Hematopoietic multipotent progenitor cell treated with erythropoietin and hydrocortisone succinate and interleukin-3 and kit ligand, for 17 days (in vitro differentiated cells): Measurements from ENCODE around the gene BCL3.

Experiments
- DNase-seq: peaks from one replicate; pipeline ENCODE4 v3.0.0-alpha.2; 2015; ENCODE audit warnings: low spot score

Gene BCL3

DNA sequence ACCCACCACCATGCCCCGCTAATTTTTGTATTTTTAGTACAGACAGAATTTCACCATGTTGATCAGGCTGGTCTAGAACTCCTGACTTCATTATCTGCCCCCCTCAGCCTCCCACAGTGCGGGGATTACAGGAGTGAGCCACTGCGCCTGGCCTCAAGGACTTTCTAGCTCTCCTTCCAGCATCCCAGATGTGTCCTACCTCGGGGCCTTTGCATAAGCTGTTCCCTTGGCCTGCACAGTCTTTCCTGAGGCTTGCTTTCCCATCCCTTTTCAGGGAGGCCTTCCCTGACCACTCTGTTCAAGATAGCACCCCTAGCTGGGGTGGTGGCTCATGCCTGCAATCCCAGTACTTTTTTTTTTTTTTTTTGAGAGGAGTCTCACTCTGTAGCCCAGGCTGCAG lies 46.1 kb downstream of the BCL3 start:
- DNase-seq: no peak

- no peak for DNase-seq
These were observed 47.0 kb downstream of the BCL3 start for GRCh38 chr19:44795398-44795987.

- DNase-seq: no peak
These were observed 48.2 kb downstream of the BCL3 start for GRCh38 chr19:44796701-44797115.

DNA sequence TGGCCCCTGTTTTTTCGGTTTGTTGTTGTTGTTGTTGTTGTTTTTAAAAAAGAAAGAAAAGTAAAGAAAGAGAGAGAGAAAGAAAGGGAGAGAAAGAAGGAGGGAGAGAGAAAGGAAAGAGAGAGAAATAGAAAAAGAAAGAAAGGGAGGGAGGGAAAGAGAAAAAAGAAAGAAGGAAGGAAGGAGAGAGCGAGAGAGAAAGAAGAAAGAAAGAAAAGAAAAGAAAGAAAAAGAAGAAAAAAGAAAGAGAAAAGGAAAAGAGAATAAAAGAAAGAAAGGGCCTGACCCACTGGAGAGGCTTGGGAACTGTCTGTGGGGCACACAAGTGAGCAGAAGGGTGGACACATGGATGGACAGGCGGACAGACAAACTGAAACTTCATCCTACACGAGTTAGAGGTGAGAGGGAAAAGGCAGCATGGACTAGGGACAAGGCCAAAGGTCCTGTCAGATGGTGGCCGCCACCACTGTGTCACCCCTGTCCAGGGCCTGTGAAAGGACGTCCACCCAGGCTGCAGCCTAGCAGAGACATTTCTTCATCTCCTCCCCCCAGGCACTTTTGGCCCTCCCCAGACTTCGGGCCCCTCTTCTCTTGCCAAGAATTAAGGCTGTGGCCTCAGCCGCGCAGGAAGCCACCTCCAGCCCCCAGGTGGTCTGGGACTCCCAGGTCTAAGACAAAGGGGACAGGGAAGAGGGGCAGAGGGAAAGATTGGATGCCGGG lies 51.3 kb downstream of the BCL3 start:
- DNase-seq: no peak

DNA sequence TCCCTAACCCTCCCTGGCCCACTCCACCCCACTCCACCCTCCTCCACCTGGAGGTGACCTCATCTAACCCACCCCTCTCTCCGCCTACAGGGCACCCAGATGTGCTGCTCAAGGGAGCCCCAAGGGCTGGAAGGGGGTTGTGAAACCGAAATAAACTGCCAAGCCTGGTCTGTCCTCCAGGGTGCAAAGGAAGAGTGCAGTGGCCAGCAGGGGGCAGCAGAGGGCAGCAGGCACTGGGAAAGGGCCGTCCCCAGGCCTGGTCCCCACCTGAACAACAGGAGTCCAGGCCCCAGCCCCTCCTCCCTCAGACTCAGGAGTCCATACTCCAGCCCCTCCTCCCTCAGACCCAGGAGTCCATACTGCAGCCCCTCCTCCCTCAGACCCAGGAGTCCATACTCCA lies 52.0 kb downstream of the BCL3 start:
- DNase-seq: peak; percentile 71

GRCh38 chr19:44803442-44804428 lies 55.2 kb downstream of the BCL3 start:
- DNase-seq: no peak

DNA sequence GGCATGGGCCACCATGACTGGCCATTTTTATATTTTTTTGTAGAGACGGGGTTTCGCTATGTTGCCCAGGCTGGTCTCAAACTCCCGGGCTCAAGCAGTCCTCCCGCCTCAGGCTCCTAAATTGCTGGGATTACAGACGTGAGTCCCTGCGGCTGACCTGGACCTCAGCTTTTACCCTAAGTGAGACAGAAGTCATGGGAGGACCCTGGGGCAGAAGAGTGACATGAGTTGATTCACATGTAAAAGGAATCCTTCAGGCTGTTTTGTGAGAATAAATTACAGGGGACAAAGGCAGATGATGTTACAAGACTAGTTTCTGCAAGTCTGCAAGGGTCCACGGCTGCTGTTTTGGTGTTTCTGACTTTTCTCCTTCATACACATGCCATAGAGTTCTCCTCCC lies 57.8 kb downstream of the BCL3 start:
- DNase-seq: no peak

GRCh38 chr19:44807162-44807561 lies 58.7 kb downstream of the BCL3 start:
- DNase-seq: no peak

GRCh38 chr19:44807652-44808462 lies 59.3 kb downstream of the BCL3 start:
- DNase-seq: no peak

DNA sequence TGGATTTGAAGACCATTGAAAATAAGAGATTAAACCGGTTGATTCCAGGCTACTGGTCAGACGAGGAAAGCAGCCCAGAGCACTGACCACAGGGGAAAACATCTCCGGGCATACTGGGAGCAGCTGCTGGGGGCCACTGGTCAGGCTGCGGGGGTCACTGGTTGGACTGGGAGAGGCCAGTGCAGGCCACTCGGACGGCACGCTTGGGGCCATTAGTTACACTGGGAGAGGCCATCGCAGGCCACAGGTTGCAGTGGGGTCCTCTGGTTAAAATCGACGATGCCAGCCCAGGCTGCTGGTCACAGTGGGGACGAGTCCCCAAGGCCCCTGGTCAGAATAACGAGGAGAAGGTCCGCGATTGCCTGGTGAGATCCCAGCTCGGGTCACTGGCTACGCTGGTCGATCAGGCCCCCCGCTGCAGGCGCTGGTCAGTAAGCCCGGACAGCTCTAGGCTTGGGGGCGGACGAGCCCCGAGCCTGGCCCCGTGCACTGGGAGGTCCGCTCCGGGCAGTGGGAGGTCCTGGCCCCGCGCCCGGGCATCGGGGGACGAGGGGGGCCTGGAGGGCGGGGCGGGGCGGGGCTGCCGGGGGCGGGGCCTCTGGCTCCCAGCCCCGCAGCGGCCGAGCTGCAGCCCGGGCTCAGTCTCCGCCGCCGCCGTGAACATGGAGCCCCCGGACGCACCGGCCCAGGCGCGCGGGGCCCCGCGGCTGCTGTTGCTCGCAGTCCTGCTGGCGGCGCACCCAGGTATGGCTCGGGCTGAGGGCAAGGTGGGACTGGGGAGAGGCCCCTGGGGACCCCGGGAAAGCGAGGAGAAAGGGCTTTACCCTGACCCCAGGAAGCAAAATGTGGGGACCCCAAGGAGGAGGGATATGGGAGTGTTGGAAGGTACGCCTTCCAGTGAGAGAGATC lies 60.2 kb downstream of the BCL3 start, which contains the start of gene BCAM:
Gene BCAM, plus strand, starts transcription at position 641 of the 909 bp plus-strand sequence. Its CDS starts 22 bp downstream, at position 663.
- no peak for DNase-seq
